ENCODE data around the gene PNRC1. TPM values are rescaled to one million over a fixed set of nuclear protein-coding genes. Genes with fewer than 3 reads are reported as not detected.

PNRC1 gene
- total and polyA plus RNA-seq, 2 donors (not counting 1 experiment from before 2014, with no cell fraction given): 158 to 486 TPM

GRCh38 chr6:89084954-89085353 is 4.4 kb downstream of the PNRC1 start:
- H3K27ac Mint-ChIP-seq: peak overlapping the region; percentile 23

More at GRCh38 chr6:89084954-89085353, 4.4 kb downstream of the PNRC1 start:
- no peaks in the 10 kb centered on the region for H3K27me3 ChIP-seq (replicated peaks in 1 of 4; ENCODE audit: control extremely low read depth in 1 of 4, control insufficient read depth in 3 of 4, insufficient read depth in 4 of 4, low read length in 3 of 4)
- H3K27ac ChIP-seq (ENCODE audit: low read length in 2 of 2): peak overlapping the region; percentile 7 to 62
- Mint-ChIP-seq H3K27me3 (no peaks in the 10 kb centered on the region), H3K4me3 (peak overlapping the region; percentile 24), H3K4me1 (peaks cover 43% of the 10 kb centered on the region), H3K9me3 (ENCODE audit: insufficient read depth) (no peaks in the 10 kb centered on the region)
- CTCF ChIA-PET: no interaction called here
- peaks cover 60% of the 10 kb centered on the region for H3K79me2 ChIP-seq (ENCODE audit: control insufficient read depth, insufficient read depth, low read length)
- peaks cover 21 to 27% of the 10 kb centered on the region in 2 donors for H3K4me1 ChIP-seq (ENCODE audit: control insufficient read depth in 2 of 2, insufficient read depth in 2 of 2, low read length in 2 of 2)
- POLR2A ChIA-PET: no interaction called here
- TF ChIP-seq CTCF (IDR thresholded peaks at IDR 0.05): no peak
- TF ChIP-seq EZH2 (IDR thresholded peaks at IDR 0.05; ENCODE audit: borderline replicate concordance, insufficient read depth, low read depth, low read length, poor library complexity, severe bottlenecking): no peak
- no peak overlapping the region for H3K9ac ChIP-seq (ENCODE audit: low read length)
- H3K4me2 ChIP-seq (replicated peaks; ENCODE audit: low read depth, low read length, poor library complexity, severe bottlenecking): no peak overlapping the region
- no peak overlapping the region for H2AFZ ChIP-seq (ENCODE audit: insufficient read depth, low read depth, low read length, poor library complexity, severe bottlenecking)
- intact Hi-C loops (cut with micrococcal nuclease): loop anchor here (5.0 to 10.0 kb wide), 3 partner anchors 103 to 1930 kb away; partner anchors contain the start of gene ZNF292
- no peaks in the 10 kb centered on the region for H3K9me3 ChIP-seq (ENCODE audit: control extremely low read depth in 1 of 3, control insufficient read depth in 2 of 3, insufficient read depth in 1 of 3, low read length in 2 of 3)
- no peak for DNase-seq
- H3K36me3 ChIP-seq (replicated peaks in 1 of 2; ENCODE audit: control extremely low read depth in 1 of 2, control insufficient read depth in 1 of 2, extremely low read depth in 1 of 2, insufficient read depth in 2 of 2, low read length in 1 of 2): peaks cover 0 to 38% of the 10 kb centered on the region in 2 experiments
- no peak overlapping the region for H3K4me3 ChIP-seq (ENCODE audit: control extremely low read depth in 1 of 5, extremely low read depth in 1 of 5, insufficient read depth in 1 of 5, low read depth in 2 of 5, low read length in 4 of 5)
- WGBS (ENCODE audit: insufficient coverage): no CpG with 5 or more reads among the region's 3 CpGs
- ATAC-seq (ENCODE audit: low read depth): no peak
- peaks cover 70% of the 10 kb centered on the region for H4K20me1 ChIP-seq (ENCODE audit: control insufficient read depth, insufficient read depth, low read length, poor library complexity, severe bottlenecking)
